ENCODE results near the gene SLC22A14.

The SLC22A14 gene

DNA sequence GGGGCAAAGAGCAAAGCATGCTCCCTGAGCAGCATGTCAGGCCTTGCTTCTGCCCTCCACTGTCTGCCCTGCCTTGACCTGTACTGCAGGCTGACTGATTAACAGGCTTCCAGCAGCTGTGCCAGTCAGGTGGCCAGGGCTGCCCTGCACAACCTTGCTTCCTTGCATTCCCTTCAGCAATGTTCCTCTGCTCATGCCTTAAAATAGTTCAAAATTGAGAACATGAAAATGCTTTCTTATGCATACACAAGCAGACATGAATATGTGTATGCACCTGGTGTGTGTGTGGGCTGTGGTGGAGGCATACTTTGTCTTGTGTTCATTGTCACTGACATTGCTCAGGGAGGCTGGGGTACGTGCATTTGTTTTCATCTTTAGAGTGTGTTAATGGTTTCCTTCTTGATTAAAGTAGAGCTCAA is 17.7 kb upstream of the SLC22A14 start:
- no peak overlapping the region for H3K27ac ChIP-seq
- no peak for TF ChIP-seq ZFX (IDR thresholded peaks at IDR 0.05)
- TF ChIP-seq, protein P1, sequence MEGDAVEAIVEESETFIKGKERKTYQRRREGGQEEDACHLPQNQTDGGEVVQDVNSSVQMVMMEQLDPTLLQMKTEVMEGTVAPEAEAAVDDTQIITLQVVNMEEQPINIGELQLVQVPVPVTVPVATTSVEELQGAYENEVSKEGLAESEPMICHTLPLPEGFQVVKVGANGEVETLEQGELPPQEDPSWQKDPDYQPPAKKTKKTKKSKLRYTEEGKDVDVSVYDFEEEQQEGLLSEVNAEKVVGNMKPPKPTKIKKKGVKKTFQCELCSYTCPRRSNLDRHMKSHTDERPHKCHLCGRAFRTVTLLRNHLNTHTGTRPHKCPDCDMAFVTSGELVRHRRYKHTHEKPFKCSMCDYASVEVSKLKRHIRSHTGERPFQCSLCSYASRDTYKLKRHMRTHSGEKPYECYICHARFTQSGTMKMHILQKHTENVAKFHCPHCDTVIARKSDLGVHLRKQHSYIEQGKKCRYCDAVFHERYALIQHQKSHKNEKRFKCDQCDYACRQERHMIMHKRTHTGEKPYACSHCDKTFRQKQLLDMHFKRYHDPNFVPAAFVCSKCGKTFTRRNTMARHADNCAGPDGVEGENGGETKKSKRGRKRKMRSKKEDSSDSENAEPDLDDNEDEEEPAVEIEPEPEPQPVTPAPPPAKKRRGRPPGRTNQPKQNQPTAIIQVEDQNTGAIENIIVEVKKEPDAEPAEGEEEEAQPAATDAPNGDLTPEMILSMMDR (conservative IDR thresholded peaks at IDR 0.05) = no peak

DNA sequence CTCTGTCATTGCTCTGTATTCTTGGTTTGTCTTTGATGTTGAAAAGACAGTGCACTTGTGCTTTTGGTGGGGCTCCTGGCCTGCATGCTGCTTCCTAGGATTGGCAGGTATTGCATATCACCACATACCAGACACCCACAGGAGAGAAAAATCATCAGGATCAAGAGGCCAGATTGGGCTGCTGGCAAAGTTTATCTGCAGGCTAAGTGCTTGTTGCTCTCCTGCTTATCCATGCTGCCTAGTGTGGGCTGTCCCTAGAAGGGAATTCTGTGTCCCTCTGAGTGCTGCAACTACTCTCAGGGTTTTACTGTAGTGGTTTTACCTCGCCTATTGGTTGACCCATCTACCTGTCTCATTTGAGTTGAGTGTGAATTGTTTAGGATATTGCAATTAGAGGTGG is 17.3 kb upstream of the SLC22A14 start:
- no peak overlapping the region for H3K27ac ChIP-seq
- no peak for TF ChIP-seq ZFX (IDR thresholded peaks at IDR 0.05)
- TF ChIP-seq, protein P1 (conservative IDR thresholded peaks at IDR 0.05) = no peak

DNA sequence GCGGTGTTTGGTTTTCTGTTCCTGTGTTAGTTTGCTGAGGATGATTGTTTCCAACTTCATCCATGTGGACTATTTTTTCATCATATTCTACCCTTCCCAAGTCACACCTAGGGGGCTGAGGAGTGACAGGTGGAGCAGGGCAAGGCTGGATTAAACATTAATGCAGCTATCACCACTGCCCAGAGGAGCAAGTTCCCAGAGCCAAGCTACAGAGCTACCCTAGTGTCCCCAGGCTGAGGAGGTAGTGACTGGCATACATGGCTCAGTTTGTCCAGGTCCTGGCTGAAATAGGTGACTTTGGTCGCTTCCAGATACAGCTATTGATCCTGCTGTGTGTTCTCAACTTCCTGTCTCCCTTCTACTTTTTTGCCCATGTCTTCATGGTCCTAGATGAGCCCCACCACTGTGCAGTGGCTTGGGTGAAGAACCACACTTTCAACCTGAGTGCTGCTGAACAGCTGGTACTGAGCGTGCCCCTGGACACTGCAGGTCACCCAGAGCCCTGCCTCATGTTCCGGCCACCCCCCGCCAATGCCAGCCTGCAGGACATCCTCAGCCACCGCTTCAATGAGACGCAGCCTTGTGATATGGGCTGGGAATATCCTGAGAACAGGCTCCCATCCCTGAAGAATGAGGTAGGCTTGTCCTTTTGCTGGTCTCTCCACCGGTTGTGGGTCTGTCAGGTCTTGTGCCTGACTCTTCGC is 16.3 kb upstream of the SLC22A14 start, which contains the start of gene SLC22A13:
SLC22A13 (plus strand) TSS at position 209 of the 704 bp plus-strand sequence; CDS start at position 258, 49 bp downstream.
- TF ChIP-seq ZFX (IDR thresholded peaks at IDR 0.05) = no peak
- TF ChIP-seq, protein P1 (conservative IDR thresholded peaks at IDR 0.05) = no peak
- H3K27ac ChIP-seq = no peak within 1 kb of the TSS

DNA sequence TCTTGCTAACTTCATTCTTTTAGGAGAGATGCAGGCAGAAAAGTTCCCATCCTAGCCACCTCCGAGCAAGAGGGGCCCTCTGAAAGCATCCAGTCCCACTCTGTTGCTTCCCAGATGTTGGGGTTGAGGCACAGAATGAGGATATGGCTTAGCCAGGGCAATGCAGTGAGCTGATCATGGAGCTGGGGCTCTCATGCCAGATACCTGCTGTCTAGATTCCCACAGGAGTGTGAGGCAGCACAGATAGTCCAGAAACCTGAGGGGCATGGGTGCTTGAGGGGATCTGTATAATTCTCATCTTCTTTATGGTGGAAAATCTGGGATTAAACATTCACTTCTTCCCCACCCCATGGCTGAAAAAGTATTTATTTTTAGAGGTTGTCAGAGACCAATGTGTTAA is 15.3 kb upstream of the SLC22A14 start:
- TF ChIP-seq, protein P1 (conservative IDR thresholded peaks at IDR 0.05) = no peak
- no peak for TF ChIP-seq ZFX (IDR thresholded peaks at IDR 0.05)
- no peak overlapping the region for H3K27ac ChIP-seq

DNA sequence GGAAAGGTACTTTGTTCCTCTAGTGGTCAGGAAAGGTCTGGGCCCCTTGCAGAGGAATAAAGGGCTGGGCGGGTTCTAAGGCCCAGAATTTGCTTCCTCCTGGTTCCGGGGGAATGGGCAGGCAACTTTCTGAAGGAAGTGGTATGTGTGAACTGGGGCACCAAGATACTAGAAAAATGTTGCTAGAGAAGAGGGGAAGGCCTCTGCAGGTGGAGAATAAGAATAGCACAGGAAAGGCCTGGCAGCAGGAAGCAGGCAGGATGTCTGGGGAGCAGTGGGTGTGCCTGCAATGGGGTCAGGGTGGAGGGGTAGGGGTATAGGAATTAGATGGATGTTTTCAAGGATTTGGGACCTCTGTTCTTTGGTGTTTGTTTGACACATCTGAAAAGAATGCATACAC is 14.4 kb upstream of the SLC22A14 start:
- no peak for TF ChIP-seq ZFX (IDR thresholded peaks at IDR 0.05)
- TF ChIP-seq, protein P1 (conservative IDR thresholded peaks at IDR 0.05) = no peak
- no peak overlapping the region for H3K27ac ChIP-seq

DNA sequence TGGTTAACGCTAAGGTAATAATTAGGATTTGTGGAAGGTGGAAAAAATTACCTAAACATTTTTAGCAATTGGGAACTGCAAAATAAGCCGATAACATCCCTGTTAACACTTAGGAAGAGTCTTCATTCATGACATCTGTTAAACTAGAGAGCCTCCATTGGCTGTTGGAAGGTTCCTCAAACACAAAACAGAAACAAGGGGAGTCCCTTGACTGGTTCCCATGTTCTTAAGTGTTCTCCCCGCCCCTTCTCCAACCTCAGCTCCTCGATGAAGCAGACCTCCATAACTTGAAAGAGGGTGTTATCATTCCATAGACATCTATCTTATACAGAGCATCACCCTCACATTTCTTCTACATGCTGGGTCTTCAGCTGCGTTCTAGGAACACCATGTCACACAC is 14.0 kb upstream of the SLC22A14 start:
- no peak overlapping the region for H3K27ac ChIP-seq
- TF ChIP-seq, protein P1 (conservative IDR thresholded peaks at IDR 0.05) = no peak
- TF ChIP-seq ZFX (IDR thresholded peaks at IDR 0.05) = no peak

DNA sequence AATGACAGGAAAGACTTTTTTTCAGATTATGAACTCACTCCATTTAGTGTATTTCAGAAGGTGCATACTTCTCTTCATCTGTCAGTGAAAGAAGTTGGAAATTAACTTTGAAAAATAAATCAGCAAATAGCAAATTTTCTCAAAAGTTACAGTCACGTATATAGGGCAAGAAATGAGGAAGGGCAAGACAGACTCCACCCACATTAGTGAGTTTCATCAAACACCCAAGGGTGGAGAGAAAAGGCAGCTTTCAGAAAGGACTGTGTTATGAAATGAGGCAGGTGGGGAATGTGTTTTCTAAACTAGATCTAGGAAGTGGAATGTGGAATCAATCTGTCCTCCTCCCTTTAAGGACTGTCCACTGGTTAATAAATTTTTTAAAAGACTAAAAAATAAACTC is 13.6 kb upstream of the SLC22A14 start:
- no peak for TF ChIP-seq ZFX (IDR thresholded peaks at IDR 0.05)
- TF ChIP-seq, protein P1 (conservative IDR thresholded peaks at IDR 0.05) = no peak
- no peak overlapping the region for H3K27ac ChIP-seq

Measured in C4-2B (cell line).